ENCODE data around the gene SUPT5H. TPM values are rescaled to one million over a fixed set of nuclear protein-coding genes. Genes with fewer than 3 reads are reported as not detected.
A peak's percentile ranks its signal among the peaks of the same experiment; 100 is the strongest.

Gene SUPT5H
- polyA plus RNA-seq, 10 donors, result 70.0 to 97.2 (median 78.8) TPM

DNA sequence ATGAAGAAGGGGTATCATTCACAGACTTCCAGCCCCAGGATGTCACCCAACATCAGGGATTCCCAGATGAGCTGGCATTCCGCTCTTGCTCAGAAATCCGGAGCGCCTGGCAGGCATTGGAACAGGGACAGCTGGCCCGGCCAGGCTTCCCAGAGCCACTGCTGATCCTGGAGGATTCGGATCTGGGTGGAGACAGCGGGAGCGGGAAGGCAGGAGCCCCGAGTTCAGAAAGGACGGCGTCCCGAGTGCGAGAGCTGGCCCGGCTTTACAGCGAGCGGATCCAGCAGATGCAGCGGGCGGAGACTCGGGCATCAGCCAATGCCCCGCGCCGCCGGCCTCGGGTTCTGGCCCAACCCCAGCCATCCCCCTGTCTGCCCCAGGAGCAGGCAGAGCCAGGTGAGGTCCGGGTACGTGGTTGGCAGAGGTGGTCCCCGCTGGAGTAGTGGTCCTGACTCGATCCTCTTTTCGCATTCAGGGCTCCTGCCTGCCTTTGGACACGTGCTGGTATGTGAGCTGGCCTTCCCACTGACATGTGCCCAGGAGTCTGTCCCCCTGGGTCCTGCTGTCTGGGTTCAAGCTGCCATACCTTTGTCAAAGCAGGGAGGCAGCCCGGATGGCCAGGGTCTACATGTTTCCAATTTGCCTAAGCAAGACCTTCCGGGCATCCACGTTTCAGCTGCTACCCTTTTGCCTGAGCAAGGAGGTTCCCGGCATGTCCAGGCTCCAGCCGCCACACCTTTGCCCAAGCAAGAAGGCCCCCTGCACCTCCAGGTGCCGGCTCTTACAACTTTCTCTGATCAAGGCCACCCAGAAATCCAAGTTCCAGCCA is 21.9 kb upstream of the SUPT5H start:
- no peak for DNase-seq

DNA sequence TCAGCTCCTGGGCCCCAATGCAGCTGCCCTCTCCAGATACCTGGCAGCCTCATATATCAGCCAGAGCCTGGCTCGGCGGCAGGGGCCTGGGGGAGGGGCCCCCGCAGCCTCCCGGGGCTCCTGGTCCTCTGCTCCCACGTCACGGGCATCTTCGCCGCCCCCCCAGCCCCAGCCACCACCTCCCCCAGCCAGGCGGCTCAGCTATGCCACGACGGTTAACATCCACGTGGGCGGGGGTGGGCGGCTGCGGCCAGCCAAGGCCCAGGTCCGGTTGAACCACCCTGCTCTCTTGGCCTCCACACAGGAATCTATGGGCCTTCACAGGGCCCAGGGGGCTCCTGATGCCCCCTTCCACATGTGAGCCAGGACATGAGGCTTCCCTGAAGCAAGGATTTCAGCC is 20.4 kb upstream of the SUPT5H start:
- DNase-seq, result no peak

- DNase-seq, result no peak
Observed at GRCh38 chr19:39425744-39426143, 19.6 kb upstream of the SUPT5H start.

GRCh38 chr19:39426170-39426569 is 19.2 kb upstream of the SUPT5H start:
- DNase-seq, result no peak

DNA sequence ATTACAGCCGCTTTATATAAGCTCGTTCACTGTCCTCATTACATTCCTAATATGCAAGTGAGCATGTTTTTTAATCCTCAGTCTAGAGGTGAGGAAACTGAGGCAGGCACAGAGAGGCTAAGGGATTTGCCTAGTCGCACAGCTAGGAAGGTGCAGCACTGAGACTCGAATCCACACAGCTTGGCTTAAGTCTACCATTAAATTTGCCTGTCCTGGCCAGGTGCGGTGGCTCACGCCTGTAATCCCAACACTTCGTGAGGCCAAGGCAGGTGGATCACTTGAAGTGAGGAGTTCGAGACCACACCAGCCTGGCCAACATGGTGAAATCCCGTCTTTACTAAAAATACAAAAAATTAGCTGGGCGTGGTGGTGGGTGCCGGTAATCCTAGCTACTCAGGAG is 17.7 kb upstream of the SUPT5H start:
- DNase-seq, result no peak

DNA sequence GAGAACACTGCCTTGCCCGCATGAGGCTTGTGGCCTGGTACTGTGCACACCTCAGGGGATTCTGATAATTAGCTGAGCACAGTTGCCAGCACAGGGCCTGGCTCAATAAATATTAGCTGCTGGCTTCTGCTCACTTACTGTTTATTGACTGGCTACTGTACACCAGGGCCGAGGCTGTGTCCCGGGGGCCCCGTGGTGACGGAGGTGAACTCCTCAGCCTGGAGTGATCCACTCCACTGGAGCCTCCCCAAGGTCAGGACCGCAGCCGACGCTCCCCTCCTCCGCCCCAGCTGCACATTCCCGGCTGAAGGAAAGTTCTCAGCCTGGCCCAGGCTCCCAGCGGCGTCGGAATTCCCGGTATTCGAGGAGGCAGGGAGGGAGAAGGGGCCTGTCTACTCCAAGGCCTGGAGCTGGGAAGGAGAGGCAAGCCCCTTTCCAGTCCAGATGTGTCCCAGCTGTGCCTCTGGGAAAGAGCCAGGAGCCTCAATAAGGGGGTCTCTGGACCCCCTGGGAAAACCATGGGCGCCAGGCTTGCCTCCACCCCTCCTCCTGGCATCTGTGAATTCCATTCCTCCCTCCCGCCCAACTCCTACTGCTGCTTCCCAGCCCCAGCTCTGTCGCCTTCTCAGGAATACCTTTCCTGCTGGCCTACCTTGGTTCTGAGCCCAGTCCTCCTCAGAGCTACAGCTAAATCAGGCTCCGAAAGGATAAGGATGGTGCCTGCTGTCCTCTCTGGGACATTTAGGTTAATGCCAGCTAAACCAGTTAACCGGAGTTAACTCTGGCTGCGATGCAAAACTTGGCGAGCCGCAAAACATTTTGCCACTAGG is 16.9 kb upstream of the SUPT5H start:
- DNase-seq, result peak; percentile 83 to 95 (median 89)

GRCh38 chr19:39430675-39431593 is 14.4 kb upstream of the SUPT5H start:
- peak in 2 of 3 donors; percentile 33 to 65 for DNase-seq

DNA sequence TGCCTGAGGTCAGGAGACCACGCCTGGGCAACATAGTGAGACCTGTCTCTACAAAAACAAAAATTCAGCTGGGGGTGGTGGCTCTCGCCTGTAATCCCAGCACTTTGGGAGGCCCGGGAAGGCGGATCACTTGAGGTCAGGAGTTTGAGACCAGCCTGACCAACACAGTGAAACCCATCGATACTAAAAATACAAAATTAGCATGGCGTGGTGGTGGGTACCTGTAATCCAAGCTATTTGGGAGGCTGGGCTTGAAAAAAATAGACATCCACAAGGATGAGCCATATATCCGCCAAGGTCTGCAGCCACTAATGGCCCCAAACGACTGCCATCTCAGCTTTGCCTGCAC is 12.7 kb upstream of the SUPT5H start:
- DNase-seq, result no peak

GRCh38 chr19:39433480-39434079 is 11.8 kb upstream of the SUPT5H start:
- DNase-seq, result no peak

- DNase-seq, result no peak
Observed at GRCh38 chr19:39434123-39435076, 11.0 kb upstream of the SUPT5H start.

DNA sequence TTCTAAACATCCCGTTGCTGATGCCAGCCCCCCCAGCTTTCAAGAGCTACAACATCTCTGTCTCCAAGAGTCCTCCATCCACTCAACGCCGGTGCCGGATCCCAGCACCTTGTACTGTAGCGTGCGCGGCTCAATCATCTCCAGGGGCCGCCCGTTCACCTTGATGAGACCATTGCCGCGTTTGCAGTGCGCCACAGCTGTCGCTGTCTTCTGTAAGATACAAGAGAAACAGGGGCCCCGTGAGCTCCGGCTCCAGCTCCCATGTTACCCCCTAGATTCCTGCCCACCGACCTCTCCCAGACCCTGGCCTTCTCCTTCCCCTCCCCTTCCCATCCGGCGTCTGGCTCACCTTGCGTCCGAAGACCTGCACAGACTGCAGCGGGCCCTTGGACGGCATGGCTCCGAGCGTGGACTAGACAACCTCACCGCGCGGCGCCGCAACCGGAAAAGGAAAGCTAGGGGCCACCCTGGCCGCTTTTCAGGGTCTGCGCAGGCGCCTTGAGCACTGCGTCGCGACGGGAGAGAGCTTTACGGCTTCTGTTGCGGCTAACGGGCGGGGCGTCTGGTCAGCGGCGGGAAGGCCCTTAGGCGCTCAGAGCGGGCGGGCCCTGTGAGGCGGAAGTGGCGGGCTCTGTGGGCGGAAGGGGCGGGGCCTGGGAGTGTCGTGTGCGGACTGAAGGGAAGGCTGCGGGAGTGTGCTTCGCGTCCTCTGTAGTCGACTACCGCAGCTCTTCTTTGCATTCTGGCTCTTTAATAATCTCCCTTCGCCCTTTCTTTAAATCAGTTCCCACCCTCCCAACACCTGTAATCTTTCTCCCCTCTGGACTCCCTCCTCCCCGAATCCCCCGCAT is 9.7 kb upstream of the SUPT5H start, which contains the start of gene RPS16:
Gene RPS16, minus strand, starts transcription at position 451 of the 851 bp plus-strand sequence. Its CDS starts 54 bp downstream, at position 397.
- DNase-seq, result peak; percentile 97 to 99 (median 98)

GRCh38 chr19:39436350-39436716 is 9.0 kb upstream of the SUPT5H start:
- DNase-seq, result no peak

- DNase-seq, result no peak
Observed at GRCh38 chr19:39438270-39438934, 7.0 kb upstream of the SUPT5H start.

- DNase-seq, result no peak
Observed at GRCh38 chr19:39444598-39445195, 685 bp upstream of the SUPT5H start.

- DNase-seq, result no peak
Observed at GRCh38 chr19:39446365-39447084, 1.1 kb downstream of the SUPT5H start.

- DNase-seq, result no peak
Observed at GRCh38 chr19:39448271-39448670, 2.9 kb downstream of the SUPT5H start.

GRCh38 chr19:39449116-39449797 is 3.9 kb downstream of the SUPT5H start:
- DNase-seq, result no peak

Data from muscle of back (tissue), 11 donors.